GM19372 (cell line): ENCODE data around the gene MATN4.

Experiments used
- ATAC-seq: cut with Tn5 transposase; IDR thresholded peaks from one replicate; pipeline ENCODE4 v1.9.1; 2021; ENCODE audit warnings: mild to moderate bottlenecking, low read depth, moderate library complexity; ENCODE audit not compliant: unreplicated experiment

MATN4 gene

DNA sequence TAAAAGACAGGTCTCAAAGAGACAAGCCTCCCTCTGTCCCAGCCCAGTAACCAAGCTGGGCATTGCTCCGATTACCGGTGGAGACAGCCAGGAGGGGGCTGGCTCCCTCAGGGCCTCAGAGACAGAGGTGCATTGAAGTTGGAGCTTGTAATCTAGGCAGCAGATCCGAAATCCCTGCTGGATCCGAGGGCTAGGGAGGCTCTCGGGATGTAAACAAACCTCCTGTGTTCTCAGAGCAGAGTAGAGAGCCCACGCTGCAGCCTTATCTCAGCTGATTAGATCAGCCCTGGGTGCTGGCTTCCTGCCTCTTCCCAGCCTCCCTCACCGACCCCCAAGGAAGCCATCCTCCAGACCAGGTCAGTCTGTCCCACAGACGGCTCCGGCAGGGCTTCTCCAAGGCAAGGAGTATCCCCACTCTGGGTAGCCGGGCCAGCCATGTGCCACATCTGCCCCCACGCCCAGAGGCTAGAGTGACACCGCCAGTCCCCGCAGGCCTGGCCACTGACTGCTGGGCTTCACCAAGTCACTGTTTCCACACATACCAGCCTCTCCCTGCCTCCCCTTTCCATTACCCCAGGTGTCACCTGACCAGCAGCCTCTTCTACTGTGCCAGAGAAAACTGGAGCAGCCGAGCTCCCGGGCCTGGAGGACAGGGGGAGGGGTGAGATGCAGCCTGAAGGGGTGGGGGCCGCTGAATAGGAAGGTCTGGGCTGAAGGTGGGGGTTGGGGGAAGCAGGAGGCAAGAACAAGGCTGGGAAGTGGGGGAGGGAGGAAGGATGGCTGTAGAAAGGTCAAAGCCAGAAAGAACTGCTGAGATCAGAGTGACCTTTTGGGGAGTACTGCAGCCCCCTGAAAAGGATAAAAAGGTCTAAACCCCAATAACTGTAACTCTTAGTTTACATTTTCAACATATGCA, 34.1 kb upstream of the MATN4 start:
- ATAC-seq = no peak

GRCh38 chr20:45341579-45341938, 33.5 kb upstream of the MATN4 start:
- no peak for ATAC-seq

- no peak for ATAC-seq
These were observed 32.9 kb upstream of the MATN4 start for GRCh38 chr20:45340951-45341350.

DNA sequence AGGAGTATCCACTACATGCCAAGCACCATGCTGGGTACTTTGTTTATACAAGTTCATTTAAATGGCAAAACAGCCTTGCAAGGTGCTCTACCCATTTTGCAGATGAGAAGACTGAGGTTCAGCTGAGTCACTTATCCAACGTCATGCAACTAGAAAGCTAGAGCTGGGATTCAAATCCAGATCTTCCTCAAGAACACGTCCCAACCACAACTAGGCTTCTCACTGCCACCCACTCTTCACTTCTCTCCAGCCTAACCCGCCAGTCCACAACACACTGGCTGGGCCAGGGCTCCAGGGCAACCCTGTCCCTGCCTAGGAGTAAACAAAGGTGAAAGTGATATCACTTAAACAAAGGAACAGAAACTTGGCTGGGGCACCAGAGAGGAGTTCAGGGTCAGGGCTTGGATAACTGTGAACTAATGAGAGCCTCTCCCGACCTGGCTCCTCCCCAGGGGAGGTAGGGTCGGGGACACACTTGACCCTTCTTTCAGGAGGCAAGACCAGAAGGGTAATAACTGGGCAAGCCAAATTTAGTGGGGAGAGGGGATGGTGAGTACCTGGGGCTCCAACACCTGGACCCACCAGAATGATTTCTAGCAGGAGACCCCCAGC, 32.2 kb upstream of the MATN4 start:
- no peak for ATAC-seq

DNA sequence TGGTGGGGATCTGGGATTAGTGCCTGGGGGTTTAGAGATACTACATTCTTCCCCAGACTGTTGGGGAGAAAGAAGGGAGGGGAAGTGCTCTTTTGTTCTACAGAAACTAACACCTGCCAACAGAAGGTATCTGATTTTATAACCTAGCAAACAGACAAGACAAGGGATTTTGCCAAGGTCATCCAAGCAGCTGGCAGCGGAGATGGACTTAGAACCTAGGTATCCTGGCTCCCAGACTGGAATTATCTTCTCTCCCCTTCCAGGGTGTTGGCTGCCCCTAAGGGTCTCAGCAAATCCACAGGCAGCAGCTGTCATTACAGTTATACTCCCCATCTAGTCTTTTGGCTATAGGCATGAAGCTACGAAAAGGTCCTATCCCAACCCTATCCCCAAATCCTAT, 31.7 kb upstream of the MATN4 start:
- ATAC-seq = no peak

GRCh38 chr20:45339084-45339483, 31.0 kb upstream of the MATN4 start:
- ATAC-seq = no peak

- ATAC-seq = no peak
These were observed 30.3 kb upstream of the MATN4 start for GRCh38 chr20:45338121-45339030.

GRCh38 chr20:45337367-45338120, 29.4 kb upstream of the MATN4 start:
- ATAC-seq = no peak

DNA sequence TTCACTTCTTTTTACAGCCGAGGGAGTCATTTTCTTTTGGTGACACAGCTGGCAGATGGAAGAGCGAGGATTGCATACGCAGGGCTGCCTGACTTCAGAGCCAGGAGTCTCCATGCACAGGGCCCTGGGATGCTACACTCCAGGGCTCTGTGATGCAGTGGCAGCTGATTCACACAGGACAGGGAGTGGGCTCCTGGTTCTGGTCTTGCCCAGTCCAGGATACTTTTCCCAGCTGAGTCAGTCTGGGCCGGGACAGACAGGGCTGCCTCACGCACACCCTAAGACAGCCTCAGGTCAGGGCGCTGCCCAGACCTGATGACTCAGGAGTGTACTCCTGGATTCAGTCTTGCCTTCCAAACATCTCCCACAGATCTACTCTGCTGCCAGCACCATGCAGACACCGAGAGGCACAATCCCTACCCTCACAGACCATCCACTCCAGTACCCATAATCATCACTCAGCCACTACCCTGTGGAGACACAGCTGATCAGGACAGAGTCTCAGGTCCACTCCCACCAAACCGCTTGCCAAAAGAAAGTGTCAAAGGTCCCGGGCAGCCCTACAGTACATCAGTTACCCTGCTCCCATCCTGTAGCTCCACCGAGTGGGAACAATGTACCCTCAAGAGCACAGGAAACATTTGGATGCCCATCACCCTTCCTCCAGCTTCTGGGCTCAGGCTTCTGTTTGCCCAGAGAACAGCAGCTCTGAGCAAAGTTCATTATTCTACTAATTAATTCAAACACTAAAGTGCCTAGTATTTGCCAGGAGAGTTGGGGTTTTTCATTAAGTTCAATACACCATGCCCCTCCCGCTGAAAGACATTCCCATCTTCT, 28.6 kb upstream of the MATN4 start:
- no peak for ATAC-seq

DNA sequence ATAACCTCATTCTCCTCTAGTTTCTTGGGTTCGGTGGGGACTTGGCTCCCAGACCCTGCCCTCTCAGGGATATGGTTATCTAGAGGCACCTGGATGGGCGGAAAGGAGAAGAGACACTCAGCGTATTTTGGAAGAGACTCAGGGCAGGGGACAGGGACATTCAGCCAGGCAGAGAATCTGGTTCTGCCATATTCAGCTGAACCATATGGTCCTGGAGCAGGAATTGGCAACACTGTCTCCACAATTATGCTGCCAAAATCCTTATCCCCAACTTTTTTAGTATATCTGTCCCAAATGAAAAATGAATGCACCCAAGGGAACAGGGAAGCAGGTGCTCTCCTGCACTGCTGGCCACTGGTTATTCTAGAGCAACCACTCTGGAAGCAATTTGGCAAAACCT, 22.4 kb upstream of the MATN4 start:
- ATAC-seq = no peak

- no peak for ATAC-seq
These were observed 21.6 kb upstream of the MATN4 start for GRCh38 chr20:45329497-45330319.

GRCh38 chr20:45328451-45328850, 20.4 kb upstream of the MATN4 start:
- ATAC-seq = no peak

- ATAC-seq = no peak
These were observed 17.3 kb upstream of the MATN4 start for GRCh38 chr20:45325371-45325770.

DNA sequence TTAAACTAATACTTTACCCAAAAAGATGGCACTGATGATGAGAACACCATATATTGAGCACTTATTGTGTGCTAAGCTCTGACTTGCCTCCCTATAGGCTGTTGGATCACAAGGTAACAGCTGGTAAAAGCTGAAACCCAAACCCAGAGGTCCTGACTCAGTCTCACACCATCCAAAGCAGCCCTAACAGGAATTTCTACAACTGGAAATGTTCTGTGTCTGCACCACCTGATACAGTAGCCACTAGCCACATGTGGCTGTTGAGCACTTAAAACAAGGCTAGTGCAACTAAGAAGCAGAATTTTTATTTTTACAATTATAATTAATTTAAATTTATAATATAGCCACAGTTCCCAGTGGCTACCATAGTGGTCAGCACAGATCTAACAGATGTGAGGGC, 15.6 kb upstream of the MATN4 start:
- ATAC-seq = no peak

DNA sequence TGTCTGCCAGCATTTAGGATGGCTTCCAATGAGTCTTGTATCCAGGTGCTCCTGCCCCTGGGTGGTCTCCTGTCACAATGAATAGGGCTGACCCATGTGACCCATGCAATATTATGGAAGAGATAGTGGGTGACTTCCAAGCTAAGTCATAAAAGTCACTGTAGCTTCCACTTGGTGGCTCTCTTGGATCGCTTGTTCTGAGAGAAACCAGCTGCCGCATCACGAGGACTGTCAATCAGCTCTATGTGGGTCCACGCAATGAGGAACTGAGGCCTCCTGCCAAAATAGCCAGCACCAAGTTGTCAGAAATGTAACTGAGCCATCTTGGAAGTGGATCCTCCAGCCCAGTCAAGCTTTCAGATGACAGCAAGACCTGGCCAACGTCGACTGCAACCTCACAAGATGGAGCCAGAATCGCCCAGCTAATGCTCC, 14.9 kb upstream of the MATN4 start:
- no peak for ATAC-seq

DNA sequence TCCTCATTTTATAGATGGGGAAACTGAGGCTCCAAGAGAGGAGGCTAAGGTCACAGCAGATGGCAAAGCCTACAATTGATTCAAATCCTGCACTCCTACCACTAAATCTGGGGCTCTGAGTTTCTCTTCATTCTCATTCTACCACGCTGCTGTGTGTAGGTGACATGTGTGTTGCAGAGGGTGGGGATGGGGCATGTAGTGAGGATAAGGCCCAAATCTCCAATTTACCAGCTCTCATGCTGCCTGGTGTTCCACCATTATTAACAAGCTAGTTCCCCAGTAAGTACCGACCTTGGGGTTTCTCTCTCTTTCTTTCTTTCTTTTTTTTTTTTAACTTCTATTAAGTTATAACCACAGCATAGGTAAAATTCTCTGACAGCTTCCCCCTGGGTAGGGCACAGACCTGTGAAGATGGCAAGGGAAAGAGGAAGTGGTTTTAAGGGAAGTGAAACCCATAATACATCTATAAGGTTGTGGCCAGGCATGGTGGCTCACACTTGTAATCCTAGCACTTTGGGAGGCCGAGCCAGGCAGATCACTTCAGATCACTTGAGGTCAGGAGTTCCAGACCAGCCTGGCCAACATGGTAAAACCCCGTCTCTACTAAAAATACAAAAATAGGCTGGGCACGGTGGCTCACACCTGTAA, 13.0 kb upstream of the MATN4 start:
- ATAC-seq = no peak

DNA sequence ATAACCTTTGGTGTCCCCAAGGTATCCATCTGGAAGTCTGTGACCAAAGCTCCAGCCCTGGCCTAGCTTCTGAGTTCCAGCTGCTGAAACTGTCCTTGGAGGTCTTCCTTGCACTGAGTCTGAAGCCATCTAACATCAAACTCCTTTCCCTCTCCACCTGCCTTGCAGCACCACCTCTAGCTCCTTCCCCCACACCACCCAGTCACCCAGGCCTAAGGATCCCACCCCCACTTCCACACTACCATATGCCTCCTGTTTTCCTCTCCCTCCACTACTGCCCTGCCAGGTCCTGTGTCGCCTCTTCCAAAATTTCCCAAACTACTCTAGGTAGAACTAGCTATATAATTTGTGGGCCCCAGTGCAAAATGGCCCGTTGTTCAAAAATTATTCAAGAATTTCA, 10.8 kb upstream of the MATN4 start:
- ATAC-seq = no peak

DNA sequence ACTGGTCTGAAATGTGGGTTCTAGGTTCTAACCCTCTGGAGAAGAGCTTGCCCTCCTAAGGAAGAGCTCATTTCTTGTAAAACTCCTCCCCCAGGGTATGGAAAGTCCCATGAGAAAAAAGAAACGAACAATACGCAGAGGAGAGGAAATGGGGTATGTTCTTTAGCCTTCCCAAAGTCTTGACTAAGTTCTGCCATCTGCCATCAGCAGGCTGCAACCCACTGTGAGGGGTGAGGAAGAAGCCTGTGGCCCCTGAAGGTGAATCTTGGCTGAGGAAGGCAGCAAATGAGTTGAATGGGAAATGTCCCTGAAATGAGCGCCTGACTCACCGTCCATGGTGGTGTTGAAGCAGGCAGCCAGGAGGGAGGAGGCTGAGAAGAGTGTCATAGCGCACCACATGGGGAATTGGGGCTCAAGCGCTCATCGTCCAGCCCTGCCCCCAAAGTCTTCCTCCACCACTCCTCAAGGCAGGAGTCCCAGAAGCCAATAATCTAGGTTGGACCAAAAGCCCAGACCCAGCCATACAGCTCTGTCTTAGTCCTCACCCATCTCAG, 10.4 kb upstream of the MATN4 start:
- ATAC-seq = no peak
